GM12875 (cell line): ENCODE results near the gene TMEM135.

Experiments used
- H3K4me3 ChIP-seq: one replicate; pipeline ENCODE4 v1.5.1; 2011; ENCODE audit warnings: low read depth, low read length, control low read depth
- TF ChIP-seq, protein P1 (sequence below): IDR thresholded peaks from 2 replicates; pipeline ENCODE4 v1.5.1; 2011; ENCODE audit warnings: low read depth, mild to moderate bottlenecking, control low read depth, inconsistent platforms, low read length, moderate library complexity, borderline replicate concordance; ENCODE audit not compliant: insufficient read depth

TMEM135 gene

DNA sequence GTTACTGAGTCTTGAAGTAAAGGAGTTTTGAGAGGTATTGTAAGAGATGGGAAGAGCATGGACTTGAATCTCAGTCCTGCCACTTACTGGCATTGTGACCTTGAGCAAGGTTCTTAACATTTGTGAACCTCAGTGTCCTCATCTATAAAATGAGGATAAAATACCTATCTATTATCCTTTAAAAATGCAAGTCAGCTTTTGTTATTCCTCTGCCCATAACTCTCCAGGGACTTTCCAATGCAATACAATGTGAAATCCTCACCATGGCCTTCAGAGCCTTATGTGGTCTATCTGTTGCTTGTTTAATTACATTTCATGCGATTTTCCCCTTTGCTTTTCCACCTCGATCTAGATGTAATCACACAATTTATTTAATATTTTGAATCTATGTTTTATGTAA lies 9.1 kb downstream of the TMEM135 start:
- TF ChIP-seq, protein P1, sequence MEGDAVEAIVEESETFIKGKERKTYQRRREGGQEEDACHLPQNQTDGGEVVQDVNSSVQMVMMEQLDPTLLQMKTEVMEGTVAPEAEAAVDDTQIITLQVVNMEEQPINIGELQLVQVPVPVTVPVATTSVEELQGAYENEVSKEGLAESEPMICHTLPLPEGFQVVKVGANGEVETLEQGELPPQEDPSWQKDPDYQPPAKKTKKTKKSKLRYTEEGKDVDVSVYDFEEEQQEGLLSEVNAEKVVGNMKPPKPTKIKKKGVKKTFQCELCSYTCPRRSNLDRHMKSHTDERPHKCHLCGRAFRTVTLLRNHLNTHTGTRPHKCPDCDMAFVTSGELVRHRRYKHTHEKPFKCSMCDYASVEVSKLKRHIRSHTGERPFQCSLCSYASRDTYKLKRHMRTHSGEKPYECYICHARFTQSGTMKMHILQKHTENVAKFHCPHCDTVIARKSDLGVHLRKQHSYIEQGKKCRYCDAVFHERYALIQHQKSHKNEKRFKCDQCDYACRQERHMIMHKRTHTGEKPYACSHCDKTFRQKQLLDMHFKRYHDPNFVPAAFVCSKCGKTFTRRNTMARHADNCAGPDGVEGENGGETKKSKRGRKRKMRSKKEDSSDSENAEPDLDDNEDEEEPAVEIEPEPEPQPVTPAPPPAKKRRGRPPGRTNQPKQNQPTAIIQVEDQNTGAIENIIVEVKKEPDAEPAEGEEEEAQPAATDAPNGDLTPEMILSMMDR = no peak
- H3K4me3 ChIP-seq = no peak overlapping the region

DNA sequence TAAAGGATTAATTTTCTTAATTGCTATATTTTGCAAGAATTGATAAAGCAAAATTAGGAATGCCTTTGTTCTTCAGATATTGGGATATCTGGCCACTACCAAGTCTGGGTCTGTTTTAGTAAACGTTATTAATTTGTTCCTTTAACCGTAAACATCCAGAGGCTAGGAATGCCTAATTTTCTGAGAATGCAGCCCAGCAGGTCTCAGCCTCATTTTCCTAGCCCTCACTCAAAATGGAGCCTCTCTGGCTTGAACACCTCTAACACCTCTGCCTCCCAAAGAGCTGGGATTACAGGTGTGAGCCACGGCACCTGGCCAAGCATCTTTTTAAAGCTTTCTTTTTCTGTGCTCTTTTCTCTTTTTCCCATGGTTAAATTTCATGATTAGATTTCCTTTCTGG lies 18.4 kb downstream of the TMEM135 start:
- no peak overlapping the region for H3K4me3 ChIP-seq
- TF ChIP-seq, protein P1 = no peak

DNA sequence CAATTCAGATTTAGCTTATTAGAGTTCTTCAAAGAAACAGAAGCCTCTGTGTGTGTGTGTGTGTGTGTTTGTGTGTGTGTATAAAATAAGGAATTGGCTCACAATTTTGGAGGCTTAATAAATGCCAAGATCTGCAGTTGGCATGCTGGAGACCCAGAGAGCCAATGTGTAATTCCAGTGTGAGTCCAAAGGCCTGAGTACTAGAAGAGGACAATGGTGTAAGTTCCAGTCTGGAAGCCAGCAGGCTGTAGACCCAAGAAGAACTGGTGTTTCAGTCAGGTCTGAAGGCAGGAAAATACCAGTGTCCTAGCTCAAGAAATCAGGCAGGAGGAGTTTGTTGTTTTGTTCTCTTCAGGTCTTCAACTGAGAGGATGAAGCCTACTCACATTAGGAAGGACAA lies 20.0 kb downstream of the TMEM135 start:
- H3K4me3 ChIP-seq = no peak overlapping the region

DNA sequence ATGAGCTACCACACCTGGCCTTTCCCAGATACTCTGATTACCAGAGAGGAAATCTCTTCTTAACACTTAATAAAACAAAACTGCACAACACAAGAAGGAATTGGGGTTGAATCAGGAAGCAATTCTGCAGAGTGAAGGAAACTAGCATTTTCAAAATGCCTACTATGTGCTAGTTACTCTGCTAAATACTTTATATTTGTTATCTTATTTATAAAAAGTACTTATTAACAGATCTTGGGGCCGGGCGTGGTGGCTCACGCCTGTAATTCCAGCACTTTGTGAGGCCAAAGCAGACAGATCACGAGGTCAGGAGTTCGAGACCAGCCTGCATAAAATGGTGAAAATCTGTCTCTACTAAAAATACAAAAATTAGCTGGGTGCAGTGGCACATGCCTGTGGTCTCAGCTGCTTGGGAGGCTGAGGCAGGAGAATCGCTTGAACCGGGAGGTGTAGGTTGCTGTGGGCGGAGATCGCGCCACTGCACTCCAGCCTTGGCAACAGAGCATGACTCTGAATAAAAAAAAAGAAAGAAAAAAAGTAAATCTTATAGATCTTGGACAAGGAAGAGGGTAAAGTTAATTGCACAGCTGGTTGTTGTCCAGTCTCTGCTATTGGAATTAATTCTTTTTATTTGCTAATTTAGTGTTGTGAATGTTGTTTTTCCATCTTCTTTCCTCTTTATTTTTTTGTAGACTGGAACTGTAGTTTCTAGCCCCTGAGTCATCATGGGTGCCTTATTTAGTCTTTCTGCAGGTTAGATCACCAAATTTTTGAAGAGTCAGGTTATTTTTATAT lies 22.1 kb downstream of the TMEM135 start:
- TF ChIP-seq, protein P1 = no peak
- H3K4me3 ChIP-seq = no peak overlapping the region

More for the DNA sequence above, 20.0 kb downstream of the TMEM135 start:
- TF ChIP-seq, protein P1 = no peak

DNA sequence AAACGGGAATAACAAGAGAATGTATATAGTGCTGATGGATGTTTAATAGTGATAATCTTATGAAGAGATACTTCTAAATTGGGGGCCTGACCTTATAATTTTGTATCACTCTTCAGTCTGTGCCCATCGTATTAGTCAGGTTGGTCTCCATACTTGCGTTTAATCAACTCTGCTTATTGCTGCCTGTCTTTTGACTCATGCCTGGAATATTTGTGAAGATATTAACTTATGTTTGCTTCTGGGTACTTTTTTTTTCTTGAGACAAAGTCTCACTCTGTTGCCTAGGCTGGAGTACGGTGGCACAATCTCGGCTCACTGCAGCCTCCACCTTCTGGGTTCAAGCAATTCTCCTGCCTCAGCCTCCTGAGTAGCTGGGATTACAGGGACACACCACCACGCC lies 24.0 kb downstream of the TMEM135 start:
- TF ChIP-seq, protein P1 = no peak
- H3K4me3 ChIP-seq = no peak overlapping the region

DNA sequence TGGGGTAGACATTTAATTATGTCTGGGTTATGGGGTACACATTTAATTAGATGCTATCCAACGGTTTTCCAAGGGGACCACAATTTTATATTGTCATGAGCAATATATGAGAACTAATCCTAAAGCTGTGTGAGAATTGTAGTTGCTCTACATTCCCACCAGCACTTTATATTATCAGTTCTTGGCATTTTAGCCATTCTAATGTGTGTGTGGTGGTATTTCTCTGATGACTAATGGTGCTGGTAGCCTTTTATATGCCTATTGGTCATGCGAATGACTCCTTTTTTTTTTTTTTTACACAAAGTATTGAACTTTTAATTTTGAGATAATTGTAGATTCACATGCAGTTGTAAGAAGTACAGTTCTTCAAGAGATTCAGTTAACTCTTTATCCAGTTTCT lies 26.2 kb downstream of the TMEM135 start:
- TF ChIP-seq, protein P1 = no peak
- no peak overlapping the region for H3K4me3 ChIP-seq

DNA sequence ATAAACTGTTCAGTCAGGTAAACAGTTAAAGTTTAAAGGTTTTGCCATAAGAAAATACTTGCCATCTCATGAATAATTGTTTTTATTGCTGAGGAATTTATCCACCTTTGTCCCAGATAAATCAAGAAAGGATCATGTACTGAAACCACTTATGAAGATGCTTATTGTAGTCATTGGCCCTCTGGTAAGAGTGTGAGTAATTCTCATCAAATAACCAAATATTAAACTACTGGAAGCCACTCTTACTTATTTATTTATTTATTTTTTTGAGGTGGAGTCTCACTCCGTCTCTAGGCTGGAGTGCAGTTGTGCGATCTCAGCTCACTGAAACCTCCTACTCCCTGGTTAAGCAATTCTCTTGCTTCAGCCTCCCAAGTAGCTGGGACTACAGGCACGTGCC lies 35.1 kb downstream of the TMEM135 start:
- H3K4me3 ChIP-seq = no peak overlapping the region
- TF ChIP-seq, protein P1 = no peak
